BLaER1 (cell line): ENCODE measurements around the gene NUAK1.

Experiments
- H3K27ac ChIP-seq: shearing (Covaris generic); formaldehyde crosslinking; 2 replicates; pipeline ENCODE4 v1.8.1; 2022
- H3K27me3 ChIP-seq: shearing (Covaris generic); formaldehyde crosslinking; 2 replicates; pipeline ENCODE4 v1.8.1; 2022
- H3K36me3 ChIP-seq: shearing (Covaris generic); formaldehyde crosslinking; 2 replicates; pipeline ENCODE4 v1.8.1; 2022
- H3K4me1 ChIP-seq: shearing (Covaris generic); formaldehyde crosslinking; 2 replicates; pipeline ENCODE4 v1.8.1; 2022
- H3K4me2 ChIP-seq: shearing (Covaris generic); formaldehyde crosslinking; 2 replicates; pipeline ENCODE4 v1.8.1; 2022
- H3K4me3 ChIP-seq: shearing (Covaris generic); formaldehyde crosslinking; 2 replicates; pipeline ENCODE4 v1.8.1; 2022
- H3K9ac ChIP-seq: shearing (Covaris generic); formaldehyde crosslinking; 2 replicates; pipeline ENCODE4 v1.8.1; 2022
- H3K9me3 ChIP-seq: shearing (Covaris generic); formaldehyde crosslinking; 2 replicates; pipeline ENCODE4 v1.8.1; 2022
- H4K20me1 ChIP-seq: shearing (Covaris generic); formaldehyde crosslinking; 2 replicates; pipeline ENCODE4 v1.8.1; 2022
- Cebpa-rat ChIP-seq: shearing (Covaris generic); IDR thresholded peaks from 2 replicates; pipeline ENCODE4 v1.8.1; 2022

NUAK1 gene

GRCh38 chr12:106088811-106089485, 49.8 kb downstream of the NUAK1 start:
- Histone ChIP-seq H3K27me3 (no peaks in the 10 kb centered on the region), H3K4me1 (no peaks in the 10 kb centered on the region), H3K27ac (no peak overlapping the region), H3K9me3 (no peaks in the 10 kb centered on the region), H3K4me2 (no peak overlapping the region), H4K20me1 (no peaks in the 10 kb centered on the region), H3K4me3 (no peak overlapping the region), H3K9ac (no peak overlapping the region), H3K36me3 (no peaks in the 10 kb centered on the region)
- TF ChIP-seq Cebpa-rat, result no peak

DNA sequence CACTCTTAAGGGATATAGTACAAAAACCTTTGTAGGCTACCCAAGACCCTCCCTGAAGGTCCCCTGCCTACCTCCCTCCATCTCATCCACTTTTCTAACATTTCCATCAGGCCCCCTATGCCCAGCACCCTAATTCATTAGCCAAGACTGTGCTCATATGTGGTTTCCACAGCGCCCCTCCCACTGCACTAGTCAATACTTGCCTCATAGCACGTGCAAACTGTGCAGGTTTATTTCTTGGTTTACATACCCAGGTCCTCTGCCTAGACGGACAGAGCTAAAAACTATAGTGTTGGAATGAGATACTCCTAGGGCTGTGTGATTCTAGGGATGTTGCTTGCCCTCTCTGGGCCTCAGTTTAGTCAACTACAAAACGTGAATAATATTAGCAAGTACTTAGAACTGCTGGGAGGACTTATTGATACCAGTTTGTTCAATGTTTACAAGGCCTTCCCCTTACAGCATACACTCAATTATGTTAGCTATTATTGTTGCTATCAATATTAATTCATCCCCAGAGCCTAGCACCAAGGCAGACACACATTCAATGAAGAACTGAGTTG, 50.4 kb downstream of the NUAK1 start:
- H3K4me1 ChIP-seq, result no peaks in the 10 kb centered on the region
- no peak for TF ChIP-seq Cebpa-rat
- H3K4me3 ChIP-seq, result no peak overlapping the region
- H3K4me2 ChIP-seq, result no peak overlapping the region
- H4K20me1 ChIP-seq, result no peaks in the 10 kb centered on the region
- H3K27me3 ChIP-seq, result no peaks in the 10 kb centered on the region
- H3K9ac ChIP-seq, result no peak overlapping the region
- H3K27ac ChIP-seq, result no peak overlapping the region
- H3K9me3 ChIP-seq, result no peaks in the 10 kb centered on the region
- no peaks in the 10 kb centered on the region for H3K36me3 ChIP-seq

DNA sequence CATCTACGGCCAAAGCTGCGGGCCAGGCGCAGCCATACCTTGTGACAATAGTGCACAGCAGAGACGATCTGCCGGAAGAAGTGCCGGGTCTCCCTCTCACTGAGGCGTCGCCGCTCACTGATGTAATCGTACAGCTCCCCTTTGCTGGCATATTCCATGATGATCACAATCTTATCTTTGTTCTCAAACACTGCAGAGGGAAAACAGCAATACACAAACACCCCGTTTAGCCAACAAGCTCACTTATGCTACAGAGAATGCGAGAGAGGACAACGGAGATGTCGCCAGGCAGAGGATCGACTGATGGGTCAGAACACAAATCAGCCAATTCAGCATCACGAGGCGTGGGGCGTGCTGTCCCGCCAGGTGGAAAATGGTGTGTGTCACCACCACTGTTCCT, 52.1 kb downstream of the NUAK1 start:
- H3K27me3 ChIP-seq, result no peaks in the 10 kb centered on the region
- H3K4me1 ChIP-seq, result no peaks in the 10 kb centered on the region
- H3K9me3 ChIP-seq, result no peaks in the 10 kb centered on the region
- H3K4me3 ChIP-seq, result no peak overlapping the region
- no peaks in the 10 kb centered on the region for H4K20me1 ChIP-seq
- H3K4me2 ChIP-seq, result no peak overlapping the region
- no peak for TF ChIP-seq Cebpa-rat
- no peaks in the 10 kb centered on the region for H3K36me3 ChIP-seq
- H3K27ac ChIP-seq, result no peak overlapping the region
- no peak overlapping the region for H3K9ac ChIP-seq

- Histone ChIP-seq H3K9ac (no peak overlapping the region), H3K4me1 (no peaks in the 10 kb centered on the region), H3K36me3 (no peaks in the 10 kb centered on the region), H3K4me2 (no peak overlapping the region), H3K9me3 (no peaks in the 10 kb centered on the region), H4K20me1 (no peaks in the 10 kb centered on the region), H3K27me3 (no peaks in the 10 kb centered on the region), H3K4me3 (no peak overlapping the region), H3K27ac (no peak overlapping the region)
- TF ChIP-seq Cebpa-rat, result no peak
These were observed 53.5 kb downstream of the NUAK1 start for GRCh38 chr12:106085213-106085612.

GRCh38 chr12:106084759-106085158, 54.0 kb downstream of the NUAK1 start:
- no peaks in the 10 kb centered on the region for H3K36me3 ChIP-seq
- H3K4me2 ChIP-seq, result no peak overlapping the region
- H3K9ac ChIP-seq, result no peak overlapping the region
- TF ChIP-seq Cebpa-rat, result no peak
- H3K4me1 ChIP-seq, result no peaks in the 10 kb centered on the region
- H3K27ac ChIP-seq, result no peak overlapping the region
- no peak overlapping the region for H3K4me3 ChIP-seq
- H4K20me1 ChIP-seq, result no peaks in the 10 kb centered on the region
- no peaks in the 10 kb centered on the region for H3K9me3 ChIP-seq
- no peaks in the 10 kb centered on the region for H3K27me3 ChIP-seq

GRCh38 chr12:106084014-106084671, 54.6 kb downstream of the NUAK1 start:
- H3K27ac ChIP-seq, result no peak overlapping the region
- no peak overlapping the region for H3K4me3 ChIP-seq

DNA sequence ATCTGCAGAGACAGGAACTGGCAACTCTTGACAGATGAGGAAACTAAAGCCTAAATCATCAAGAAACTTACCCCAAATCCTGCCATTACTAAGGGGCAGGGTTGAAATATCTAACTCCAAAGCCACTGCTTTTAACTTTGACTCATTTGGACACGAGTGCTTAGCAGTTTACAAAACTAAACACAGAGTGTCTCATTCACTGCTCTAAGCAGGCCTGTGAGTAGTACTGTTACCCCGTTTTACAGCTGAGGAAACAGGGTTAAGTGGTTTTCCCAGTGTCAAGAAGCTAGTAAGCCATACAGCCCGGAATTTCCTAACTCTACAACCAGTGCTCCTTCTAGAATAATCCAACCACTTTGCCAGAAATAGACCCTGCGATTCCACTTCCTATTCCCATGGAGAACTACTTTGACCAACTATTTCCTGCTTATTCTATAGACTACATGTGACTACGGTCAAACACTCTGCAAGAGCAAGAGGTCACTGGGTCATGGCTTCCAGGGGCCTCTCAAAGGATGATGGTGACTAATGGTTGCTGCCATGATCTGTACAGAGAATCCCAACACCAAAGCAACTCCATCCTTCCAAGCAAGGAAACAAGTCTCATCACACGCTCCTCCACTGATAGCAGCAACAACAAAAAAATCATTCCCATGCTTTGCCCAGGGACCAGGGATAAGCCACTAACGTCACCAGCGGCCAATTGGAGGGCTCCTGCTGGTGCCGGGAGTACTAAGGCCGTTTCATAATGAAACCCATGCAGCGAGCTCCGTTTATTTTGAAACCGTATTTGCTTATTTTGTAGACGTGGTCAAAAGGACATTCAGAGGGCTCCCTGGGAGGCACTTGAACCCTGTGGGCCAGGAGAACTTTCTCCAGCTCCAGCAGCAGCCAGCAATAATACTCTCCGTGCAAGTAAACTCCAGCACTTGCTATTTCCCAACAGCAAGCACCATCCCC, 56.3 kb downstream of the NUAK1 start:
- H3K9me3 ChIP-seq, result no peaks in the 10 kb centered on the region
- H3K4me3 ChIP-seq, result no peak overlapping the region
- no peaks in the 10 kb centered on the region for H3K36me3 ChIP-seq
- no peaks in the 10 kb centered on the region for H4K20me1 ChIP-seq
- H3K9ac ChIP-seq, result no peak overlapping the region
- no peaks in the 10 kb centered on the region for H3K4me1 ChIP-seq
- no peak overlapping the region for H3K4me2 ChIP-seq
- H3K27me3 ChIP-seq, result no peaks in the 10 kb centered on the region
- no peak overlapping the region for H3K27ac ChIP-seq
- TF ChIP-seq Cebpa-rat, result no peak

More at GRCh38 chr12:106084014-106084671, 54.6 kb downstream of the NUAK1 start:
- TF ChIP-seq Cebpa-rat, result no peak
- Histone ChIP-seq H3K27me3 (no peaks in the 10 kb centered on the region), H3K4me2 (no peak overlapping the region), H3K9ac (no peak overlapping the region), H3K9me3 (no peaks in the 10 kb centered on the region), H3K4me1 (no peaks in the 10 kb centered on the region), H3K36me3 (no peaks in the 10 kb centered on the region), H4K20me1 (no peaks in the 10 kb centered on the region)

DNA sequence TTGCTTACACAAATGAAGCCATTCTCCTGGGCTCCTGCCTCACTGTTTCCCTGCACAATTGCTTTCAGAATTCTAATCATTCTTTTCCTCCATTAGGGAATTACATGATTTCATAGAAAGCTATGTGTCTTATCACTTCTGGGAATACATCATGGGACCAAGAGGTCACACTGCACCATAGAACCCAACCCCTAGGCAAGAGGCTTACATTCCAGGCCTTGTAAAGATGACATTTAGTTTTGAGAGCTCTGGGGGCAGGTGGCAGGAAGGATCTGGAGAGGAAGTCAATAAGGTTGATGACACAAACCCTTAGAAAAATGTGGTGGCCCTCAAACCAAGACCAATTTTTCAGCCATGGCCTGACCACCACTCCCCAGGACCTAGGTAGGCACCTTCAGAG, 57.1 kb downstream of the NUAK1 start:
- no peaks in the 10 kb centered on the region for H3K9me3 ChIP-seq
- TF ChIP-seq Cebpa-rat, result no peak
- H3K27me3 ChIP-seq, result no peaks in the 10 kb centered on the region
- H3K4me2 ChIP-seq, result no peak overlapping the region
- H3K27ac ChIP-seq, result no peak overlapping the region
- no peak overlapping the region for H3K9ac ChIP-seq
- H3K36me3 ChIP-seq, result no peaks in the 10 kb centered on the region
- no peaks in the 10 kb centered on the region for H4K20me1 ChIP-seq
- no peak overlapping the region for H3K4me3 ChIP-seq
- no peaks in the 10 kb centered on the region for H3K4me1 ChIP-seq

DNA sequence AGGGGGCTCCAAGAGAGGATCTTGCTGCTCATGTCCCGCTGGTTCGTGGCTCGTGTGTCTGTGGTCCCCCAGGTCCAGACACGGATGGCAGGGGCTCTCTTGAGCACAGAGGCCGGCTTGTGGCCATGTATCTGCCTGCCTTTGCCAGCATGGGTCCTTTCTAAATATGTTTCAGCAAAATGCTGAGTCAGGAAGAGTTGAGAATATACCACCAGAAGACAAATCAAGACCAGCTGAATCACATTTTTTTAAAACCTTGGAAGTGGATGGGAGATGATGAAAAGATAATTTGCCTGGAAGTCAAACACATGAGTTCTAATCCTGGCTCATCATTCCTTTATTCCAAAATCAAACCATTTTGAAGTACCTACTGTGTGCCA, 58.0 kb downstream of the NUAK1 start:
- Histone ChIP-seq H3K27me3 (no peaks in the 10 kb centered on the region), H3K4me1 (no peaks in the 10 kb centered on the region), H3K4me3 (no peak overlapping the region), H3K9ac (no peak overlapping the region), H3K36me3 (no peaks in the 10 kb centered on the region), H3K27ac (no peak overlapping the region), H3K9me3 (no peaks in the 10 kb centered on the region), H4K20me1 (no peaks in the 10 kb centered on the region), H3K4me2 (no peak overlapping the region)
- TF ChIP-seq Cebpa-rat, result no peak
